GM10248 (cell line): ENCODE data around the gene ANKRD13D.
"Not testable (repeated sequence)": the region's sequence is repeated elsewhere in the genome, so short reads cannot be mapped to it uniquely, and the experiment has no call there.

Source experiments
- CTCF ChIA-PET: fragments of 300-600 bp; sonication (Branson Sonifier 250); formaldehyde crosslinking; extraction: SDS; loops from one replicate; lab custom pipeline; 2021; ENCODE audit warnings: antibody characterized with exemption; lab: Yijun Ruan, JAX
- POLR2A ChIA-PET: fragments of 350-650 bp; sonication (Branson Sonifier 250); formaldehyde crosslinking; extraction: SDS; loops from one replicate; lab custom pipeline; 2020; ENCODE audit warnings: antibody characterized with exemption; lab: Yijun Ruan, JAX
- DNase-seq: peaks from one replicate; pipeline ENCODE4 v3.0.0; 2012; ENCODE audit errors: extremely low spot score
- CTCF ChIP-seq: IDR thresholded peaks from 2 replicates; pipeline ENCODE4 v1.5.1; 2012; ENCODE audit warnings: mild to moderate bottlenecking, low read depth; ENCODE audit errors: extremely low read depth, missing control alignments, control extremely low read depth

ANKRD13D gene

GRCh38 chr11:67253872-67254624 is 35.1 kb upstream of the ANKRD13D start:
- DNase-seq, result no peak
- no peak for TF ChIP-seq CTCF
- CTCF ChIA-PET, result interaction anchor here (0.8 to 13.7 kb wide), 11 partner anchors 9 to 201 kb away, joined by 3 to 118 read pairs (median 8); partner anchors contain the start of gene GRK2
- POLR2A ChIA-PET, result no interaction called here

GRCh38 chr11:67254798-67255197 is 34.3 kb upstream of the ANKRD13D start:
- no peak for TF ChIP-seq CTCF
- ChIA-PET CTCF (interaction anchor here (1.4 to 13.7 kb wide), 7 partner anchors 8 to 172 kb away, joined by 3 to 118 read pairs (median 8); no protein-coding TSS in a partner anchor), POLR2A (no interaction called here)
- no peak for DNase-seq

GRCh38 chr11:67255353-67255752 is 33.8 kb upstream of the ANKRD13D start:
- ChIA-PET POLR2A (no interaction called here), CTCF (interaction anchor here (2.4 to 13.7 kb wide), 3 partner anchors 8 to 63 kb away, joined by 8 to 118 read pairs (median 15); no protein-coding TSS in a partner anchor)
- TF ChIP-seq CTCF, result no peak
- no peak for DNase-seq

- DNase-seq, result no peak
- ChIA-PET POLR2A (no interaction called here), CTCF (interaction anchor here (3.4 to 13.7 kb wide), 2 partner anchors 7 to 11 kb away, joined by 8 to 118 read pairs; no protein-coding TSS in a partner anchor)
- no peak for TF ChIP-seq CTCF
These were observed 33.2 kb upstream of the ANKRD13D start for GRCh38 chr11:67255864-67256263.

GRCh38 chr11:67256477-67257135 is 32.5 kb upstream of the ANKRD13D start:
- no peak for TF ChIP-seq CTCF
- DNase-seq, result no peak
- POLR2A ChIA-PET, result no interaction called here
- CTCF ChIA-PET, result interaction anchor here (3.4 to 13.7 kb wide), 2 partner anchors 7 to 12 kb away, joined by 8 to 118 read pairs; no protein-coding TSS in a partner anchor

GRCh38 chr11:67260406-67260805 is 28.7 kb upstream of the ANKRD13D start:
- CTCF ChIA-PET, result interaction anchor here (0.7 to 1.1 kb wide), 2 partner anchors 57 to 122 kb away, joined by 3 read pairs; no protein-coding TSS in a partner anchor
- no peak for TF ChIP-seq CTCF

GRCh38 chr11:67260885-67261639 is 28.0 kb upstream of the ANKRD13D start:
- CTCF ChIA-PET, result interaction anchor here (1.0 to 4.9 kb wide), 18 partner anchors 9 to 209 kb away, joined by 3 to 124 read pairs (median 10); partner anchors contain the start of gene KDM2A
- POLR2A ChIA-PET, result interaction anchor here (0.6 to 1.8 kb wide), 2 partner anchors 21 to 131 kb away, joined by 3 to 12 read pairs; no protein-coding TSS in a partner anchor
- not testable (repeated sequence) for DNase-seq

More at GRCh38 chr11:67260406-67260805, 28.7 kb upstream of the ANKRD13D start:
- no peak for DNase-seq
- POLR2A ChIA-PET, result no interaction called here
